HG02885 (cell line): ENCODE data around the gene SH3TC2.
"Not testable (repeated sequence)": the region's sequence is repeated elsewhere in the genome, so short reads cannot be mapped to it uniquely, and the experiment has no call there.

ENCODE experiments used
- ATAC-seq: cut with Tn5 transposase; IDR thresholded peaks from one replicate; pipeline ENCODE4 v1.9.1; 2021; ENCODE audit warnings: mild to moderate bottlenecking; ENCODE audit not compliant: unreplicated experiment, poor library complexity

Gene SH3TC2

GRCh38 chr5:149063017-149063687, at the start of gene SH3TC2:
Gene SH3TC2, minus strand, starts transcription at chr5:149063062. Its CDS starts 40 bp downstream, at chr5:149063022.
- ATAC-seq = no peak

GRCh38 chr5:149110406-149110805, 47.5 kb upstream of the SH3TC2 start:
- ATAC-seq = no peak

GRCh38 chr5:149108651-149109280, 45.9 kb upstream of the SH3TC2 start:
- ATAC-seq = no peak

GRCh38 chr5:149100331-149100730, 37.5 kb upstream of the SH3TC2 start:
- no peak for ATAC-seq

GRCh38 chr5:149099920-149100319, 37.1 kb upstream of the SH3TC2 start:
- no peak for ATAC-seq

GRCh38 chr5:149094996-149095395, 32.1 kb upstream of the SH3TC2 start:
- ATAC-seq = no peak

- ATAC-seq = no peak
Observed at GRCh38 chr5:149093625-149094024, 30.8 kb upstream of the SH3TC2 start.

- no peak for ATAC-seq
Observed at GRCh38 chr5:149089796-149090195, 26.9 kb upstream of the SH3TC2 start.

- no peak for ATAC-seq
Observed at GRCh38 chr5:149088686-149089085, 25.8 kb upstream of the SH3TC2 start.

GRCh38 chr5:149083846-149084245, 21.0 kb upstream of the SH3TC2 start:
- no peak for ATAC-seq

GRCh38 chr5:149082271-149082670, 19.4 kb upstream of the SH3TC2 start:
- ATAC-seq = no peak

- ATAC-seq = no peak
Observed at GRCh38 chr5:149080294-149080693, 17.4 kb upstream of the SH3TC2 start.

GRCh38 chr5:149079883-149080282, 17.0 kb upstream of the SH3TC2 start:
- ATAC-seq = no peak

- not testable (repeated sequence) for ATAC-seq
Observed at GRCh38 chr5:149074071-149074470, 11.2 kb upstream of the SH3TC2 start.

GRCh38 chr5:149073213-149073612, 10.4 kb upstream of the SH3TC2 start:
- ATAC-seq = no peak

GRCh38 chr5:149072791-149073190, 9.9 kb upstream of the SH3TC2 start:
- no peak for ATAC-seq

GRCh38 chr5:149072376-149072775, 9.5 kb upstream of the SH3TC2 start:
- ATAC-seq = no peak

GRCh38 chr5:149071756-149072155, 8.9 kb upstream of the SH3TC2 start:
- no peak for ATAC-seq

GRCh38 chr5:149071216-149071615, 8.4 kb upstream of the SH3TC2 start:
- no peak for ATAC-seq

GRCh38 chr5:149069711-149070110, 6.8 kb upstream of the SH3TC2 start:
- ATAC-seq = no peak

GRCh38 chr5:149063896-149064478, 1.1 kb upstream of the SH3TC2 start:
- no peak for ATAC-seq
